Measurements from ENCODE around the gene LYVE1.
A peak's percentile ranks its signal among the peaks of the same experiment; 100 is the strongest.

Gene LYVE1

DNA sequence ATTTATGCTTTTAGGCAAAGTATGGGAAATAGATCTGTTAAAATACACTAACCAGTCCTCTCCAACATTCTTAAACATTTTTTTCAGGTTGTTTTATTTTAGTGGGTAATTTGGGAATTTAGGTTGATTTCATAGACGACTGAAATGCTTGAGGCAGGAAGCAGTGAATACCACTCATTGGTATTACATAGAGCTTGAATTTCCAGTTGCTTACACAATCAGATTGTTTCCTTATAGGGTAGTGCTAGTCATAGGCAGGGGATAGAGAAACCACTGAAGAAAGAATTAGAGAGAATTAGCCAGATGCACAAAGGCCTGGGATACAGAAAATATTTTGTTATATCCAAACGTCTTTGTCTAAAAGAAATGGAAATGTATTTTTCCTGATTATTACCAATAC is 23.9 kb upstream of the LYVE1 start:
- no peak for FAIRE-seq
- peak; percentile 58 for DNase-seq (ENCODE audit: low spot score)

DNA sequence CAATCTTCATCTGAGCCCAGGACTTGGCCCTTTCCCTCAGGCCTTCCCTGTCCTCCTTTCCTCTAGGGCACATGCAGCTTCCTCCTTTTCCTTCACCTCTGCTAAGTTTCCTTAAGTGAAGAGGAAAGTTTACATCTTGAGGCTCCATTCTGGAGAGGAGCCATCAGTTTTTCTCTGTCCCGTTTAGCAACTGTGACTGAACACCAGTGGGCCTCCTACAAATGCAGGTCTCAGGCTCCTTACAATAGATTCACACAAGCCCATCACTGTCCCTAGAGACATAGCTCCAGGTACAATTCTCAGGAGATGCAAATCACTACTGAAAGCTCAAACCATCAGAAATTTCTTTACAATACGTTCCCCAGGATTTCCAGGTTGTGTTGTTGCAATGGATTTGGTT is 23.3 kb upstream of the LYVE1 start:
- FAIRE-seq (no peak), DNase-seq (ENCODE audit: low spot score) (no peak)

- DNase-seq (ENCODE audit: low spot score), result no peak
- FAIRE-seq, result no peak
Measured at GRCh38 chr11:10590218-10590915, 21.9 kb upstream of the LYVE1 start.

DNA sequence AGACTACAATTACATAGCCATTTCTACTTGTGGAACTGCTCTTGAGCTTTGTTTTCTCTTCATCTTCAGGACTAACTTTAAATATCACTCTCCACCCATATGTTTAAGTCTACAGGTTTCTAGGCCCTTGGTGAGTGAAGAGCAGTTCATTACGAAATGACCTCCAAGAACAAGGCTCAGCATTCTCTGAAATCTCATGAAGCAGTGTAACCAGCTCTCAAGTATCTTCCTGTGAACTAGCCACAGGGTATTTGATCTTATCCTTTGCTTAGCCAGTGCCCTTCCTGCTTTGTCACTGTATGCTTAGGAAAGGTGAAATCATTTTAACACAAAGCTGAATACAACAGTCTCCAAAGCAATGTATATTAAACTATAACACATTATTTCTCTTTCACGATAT is 20.4 kb upstream of the LYVE1 start:
- FAIRE-seq (no peak), DNase-seq (ENCODE audit: low spot score) (no peak)

GRCh38 chr11:10587995-10588394 is 19.5 kb upstream of the LYVE1 start:
- FAIRE-seq (no peak), DNase-seq (ENCODE audit: low spot score) (no peak)

DNA sequence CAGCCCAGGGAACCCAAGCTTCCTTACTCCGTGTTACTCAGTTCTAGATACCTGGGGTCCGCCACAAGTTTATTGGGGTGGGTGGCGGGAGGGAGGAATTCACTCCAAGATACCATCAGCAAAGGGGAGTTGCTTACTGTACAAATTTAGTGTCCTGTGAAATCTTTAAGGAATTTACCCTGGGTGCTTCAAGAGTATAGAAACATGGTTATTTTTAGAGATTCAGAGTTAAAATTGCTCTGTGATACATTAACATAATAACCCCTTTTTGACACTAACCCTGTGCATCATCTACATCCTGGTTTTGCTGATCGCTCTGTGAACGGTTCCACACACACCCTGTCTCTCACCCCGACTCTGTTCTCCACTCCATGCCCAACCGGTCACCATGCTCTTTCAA is 18.9 kb upstream of the LYVE1 start:
- DNase-seq (ENCODE audit: low spot score) (no peak), FAIRE-seq (no peak)

DNA sequence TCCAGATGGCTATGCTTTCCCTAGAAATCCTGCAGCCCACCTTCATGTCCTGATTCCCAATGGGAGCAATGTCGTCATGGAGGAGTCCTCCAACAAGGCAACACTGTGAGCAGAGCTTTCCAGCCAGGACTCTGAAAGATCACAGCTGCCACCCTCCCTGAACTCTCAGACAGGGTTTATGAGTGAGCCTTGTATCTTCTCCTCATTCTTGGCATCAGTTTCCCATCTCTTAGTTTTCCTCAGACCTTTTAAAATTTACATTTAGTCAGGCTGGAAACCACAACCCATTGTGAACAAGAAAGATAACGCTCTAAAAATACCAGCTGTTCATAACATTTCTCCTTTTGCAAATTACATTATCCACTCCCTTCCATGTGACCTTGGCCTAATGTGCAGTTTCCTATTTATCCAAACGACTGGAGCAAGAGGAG is 15.6 kb upstream of the LYVE1 start:
- no peak for FAIRE-seq
- no peak for DNase-seq (ENCODE audit: low spot score)

GRCh38 chr11:10581481-10582019 is 13.1 kb upstream of the LYVE1 start:
- DNase-seq (ENCODE audit: low spot score), result no peak
- FAIRE-seq, result no peak

DNA sequence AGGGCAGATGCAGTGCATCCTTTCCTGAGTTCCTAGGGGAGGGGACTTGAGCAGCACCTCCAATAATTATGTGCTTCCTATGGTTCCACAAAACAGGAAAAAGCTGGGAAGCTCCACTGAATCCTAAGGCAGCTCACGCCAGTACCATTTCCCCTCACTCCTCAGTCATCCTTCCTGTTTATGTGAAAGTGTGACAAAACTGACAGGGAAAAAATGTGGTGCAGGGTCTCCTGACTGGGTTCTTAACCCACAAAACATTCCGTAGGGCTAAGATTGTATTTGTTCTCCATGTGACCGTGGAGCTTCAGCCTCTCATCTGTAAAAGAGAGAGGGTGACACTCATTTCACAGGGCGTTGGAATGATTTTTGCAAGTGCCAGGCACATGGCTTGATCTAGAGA is 12.2 kb upstream of the LYVE1 start:
- DNase-seq (ENCODE audit: low spot score), result no peak
- FAIRE-seq, result no peak

GRCh38 chr11:10579700-10580099 is 11.2 kb upstream of the LYVE1 start:
- FAIRE-seq (no peak), DNase-seq (ENCODE audit: low spot score) (no peak)

GRCh38 chr11:10576035-10576398 is 7.6 kb upstream of the LYVE1 start:
- no peak for FAIRE-seq
- no peak for DNase-seq (ENCODE audit: low spot score)

DNA sequence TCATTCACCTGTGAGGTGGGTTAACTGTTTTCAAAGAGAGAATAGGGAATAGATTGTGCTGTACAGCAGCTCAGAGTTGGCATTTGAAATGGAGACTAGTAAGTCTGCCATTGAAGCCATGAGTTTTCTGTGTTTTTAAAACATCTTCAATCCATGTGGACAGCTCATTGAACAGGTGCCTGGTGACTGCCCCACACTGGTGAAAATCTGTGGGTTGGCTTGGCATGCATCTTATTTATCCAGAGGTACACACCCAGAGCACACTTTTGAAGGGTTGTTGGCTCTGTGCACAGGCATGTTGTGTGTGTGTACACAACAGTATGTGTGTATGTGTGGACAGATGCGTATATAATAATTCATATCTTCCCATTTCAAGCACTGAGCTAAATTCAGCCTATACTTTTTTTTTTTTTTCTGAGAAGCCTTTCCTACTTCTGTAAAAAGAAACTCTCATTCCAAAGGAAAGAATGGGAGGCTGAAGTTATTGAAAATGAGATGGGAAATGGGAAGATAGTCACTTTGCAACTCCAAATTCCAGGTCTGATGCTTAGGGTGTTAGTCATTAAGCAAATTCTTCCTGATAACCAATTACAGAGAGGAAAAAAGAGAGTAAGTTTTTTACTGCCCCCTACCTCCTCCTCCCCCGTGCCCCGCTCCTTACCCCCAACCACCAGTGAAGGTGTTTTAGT is 7.0 kb upstream of the LYVE1 start:
- FAIRE-seq, result no peak
- DNase-seq (ENCODE audit: low spot score), result no peak

DNA sequence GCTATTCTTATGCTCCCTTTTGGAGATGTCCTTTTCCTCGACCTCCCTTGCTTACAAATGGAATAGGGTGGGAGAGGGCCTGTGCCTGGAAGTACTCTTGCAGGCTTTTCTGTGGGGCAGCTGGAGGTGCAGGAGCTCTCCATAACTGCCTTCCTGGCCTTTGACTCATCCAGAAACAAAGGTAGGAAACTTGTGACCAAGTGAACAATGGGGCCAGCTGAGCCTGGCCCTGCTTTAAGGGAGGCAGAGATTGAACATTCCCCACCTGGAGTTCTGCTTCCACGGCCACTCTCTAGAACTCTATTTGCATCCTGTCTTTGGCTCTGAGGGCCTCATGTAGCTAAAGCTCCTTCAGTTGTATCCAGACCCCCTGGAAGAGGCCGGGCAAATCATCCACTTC is 5.1 kb upstream of the LYVE1 start:
- no peak for FAIRE-seq

GRCh38 chr11:10573028-10573427 is 4.6 kb upstream of the LYVE1 start:
- DNase-seq (ENCODE audit: low spot score), result no peak
- no peak for FAIRE-seq

More for the DNA sequence above, 5.1 kb upstream of the LYVE1 start:
- DNase-seq (ENCODE audit: low spot score), result no peak

- FAIRE-seq (no peak), DNase-seq (ENCODE audit: low spot score) (no peak)
Measured at GRCh38 chr11:10572533-10572932, 4.1 kb upstream of the LYVE1 start.

GRCh38 chr11:10567446-10567845 is 1.0 kb downstream of the LYVE1 start:
- DNase-seq (ENCODE audit: low spot score) (no peak), FAIRE-seq (no peak)

GRCh38 chr11:10566257-10566957 is 2.1 kb downstream of the LYVE1 start:
- FAIRE-seq (no peak), DNase-seq (ENCODE audit: low spot score) (no peak)

DNA sequence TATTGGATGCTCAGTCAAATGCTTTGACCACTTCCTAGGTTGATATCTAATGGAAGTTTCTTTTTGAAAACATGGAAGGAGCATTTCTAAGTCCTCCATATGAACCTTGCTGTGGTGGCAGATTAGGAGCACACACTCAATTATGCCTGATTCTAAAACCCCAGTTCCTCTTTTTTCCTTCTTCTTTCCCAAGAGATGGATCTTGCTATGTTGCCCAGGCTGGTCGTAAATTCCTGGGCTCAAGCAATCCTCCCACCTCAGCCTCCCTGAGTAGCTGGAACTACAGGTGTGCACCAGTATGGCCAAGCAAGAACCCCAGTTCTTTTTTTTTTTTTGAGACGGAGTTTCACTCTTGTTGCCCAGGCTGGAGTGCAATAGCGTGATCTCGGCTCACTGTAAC is 3.0 kb downstream of the LYVE1 start:
- FAIRE-seq, result no peak
- DNase-seq (ENCODE audit: low spot score), result no peak

- no peak for DNase-seq (ENCODE audit: low spot score)
- FAIRE-seq, result no peak
Measured at GRCh38 chr11:10564696-10565318, 3.7 kb downstream of the LYVE1 start.

DNA sequence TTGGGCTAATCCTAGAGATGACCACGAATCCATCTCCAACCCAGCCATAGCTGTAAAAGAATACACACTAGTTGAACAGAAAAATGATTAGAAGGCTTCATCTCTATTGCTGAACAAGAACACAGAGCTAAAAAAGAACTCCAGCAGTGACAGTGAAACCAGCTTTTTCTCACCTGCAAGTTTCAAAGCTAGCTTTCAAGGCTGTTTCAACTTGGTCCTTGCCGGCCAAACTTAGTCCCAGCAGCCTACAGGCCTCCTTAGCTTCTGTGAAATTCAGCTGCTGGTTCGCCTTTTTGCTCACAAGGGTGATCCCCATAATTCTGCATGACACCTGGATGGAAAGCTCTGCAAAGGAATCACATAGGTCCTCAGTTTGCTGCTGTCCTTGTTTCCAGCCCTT is 4.4 kb downstream of the LYVE1 start:
- DNase-seq (ENCODE audit: low spot score) (no peak), FAIRE-seq (no peak)

GRCh38 chr11:10561947-10562346 is 6.5 kb downstream of the LYVE1 start:
- DNase-seq (ENCODE audit: low spot score) (no peak), FAIRE-seq (no peak)

Data from RCC 7860 (cell line).